Activated CD4-positive, alpha-beta T cell treated with anti-CD3 and anti-CD28 coated beads, Interleukin-2, amount 50 U/mL, for 1 hour (primary cell): ENCODE data around the gene ZNF28.
"Not testable (repeated sequence)": the region's sequence is repeated elsewhere in the genome, so short reads cannot be mapped to it uniquely, and the experiment has no call there.

Experiments
- DNase-seq: peaks from one replicate; pipeline ENCODE4 v3.0.0-alpha.2; 2020

ZNF28 gene

GRCh38 chr19:52756447-52756846 is 65.0 kb downstream of the ZNF28 start:
- not testable (repeated sequence) for DNase-seq

- no peak for DNase-seq
These were observed 71.7 kb downstream of the ZNF28 start for GRCh38 chr19:52749780-52750179.

GRCh38 chr19:52748336-52748950 is 73.0 kb downstream of the ZNF28 start:
- DNase-seq = no peak
